ENCODE data around the gene CCDC69. TPM values are rescaled to one million over a fixed set of nuclear protein-coding genes. Genes with fewer than 3 reads are reported as not detected.

The CCDC69 gene
- total RNA-seq, 1 donor from 2014 or later = 79.0 TPM

GRCh38 chr5:151144275-151144674, 79.6 kb downstream of the CCDC69 start:
- no peak overlapping the region for H3K4me3 ChIP-seq
- no peaks in the 10 kb centered on the region for H3K9me3 ChIP-seq
- no peak overlapping the region for H3K27ac ChIP-seq
- no peaks in the 10 kb centered on the region for H3K27me3 ChIP-seq (ENCODE audit: low read depth)
- ATAC-seq = no peak
- H3K36me3 ChIP-seq = peaks cover 61% of the 10 kb centered on the region
- intact Hi-C loops (cut with DNase I) = no loop called here
- no peak for DNase-seq
- peaks cover 44% of the 10 kb centered on the region for H3K4me1 ChIP-seq
- TF ChIP-seq, protein P1, sequence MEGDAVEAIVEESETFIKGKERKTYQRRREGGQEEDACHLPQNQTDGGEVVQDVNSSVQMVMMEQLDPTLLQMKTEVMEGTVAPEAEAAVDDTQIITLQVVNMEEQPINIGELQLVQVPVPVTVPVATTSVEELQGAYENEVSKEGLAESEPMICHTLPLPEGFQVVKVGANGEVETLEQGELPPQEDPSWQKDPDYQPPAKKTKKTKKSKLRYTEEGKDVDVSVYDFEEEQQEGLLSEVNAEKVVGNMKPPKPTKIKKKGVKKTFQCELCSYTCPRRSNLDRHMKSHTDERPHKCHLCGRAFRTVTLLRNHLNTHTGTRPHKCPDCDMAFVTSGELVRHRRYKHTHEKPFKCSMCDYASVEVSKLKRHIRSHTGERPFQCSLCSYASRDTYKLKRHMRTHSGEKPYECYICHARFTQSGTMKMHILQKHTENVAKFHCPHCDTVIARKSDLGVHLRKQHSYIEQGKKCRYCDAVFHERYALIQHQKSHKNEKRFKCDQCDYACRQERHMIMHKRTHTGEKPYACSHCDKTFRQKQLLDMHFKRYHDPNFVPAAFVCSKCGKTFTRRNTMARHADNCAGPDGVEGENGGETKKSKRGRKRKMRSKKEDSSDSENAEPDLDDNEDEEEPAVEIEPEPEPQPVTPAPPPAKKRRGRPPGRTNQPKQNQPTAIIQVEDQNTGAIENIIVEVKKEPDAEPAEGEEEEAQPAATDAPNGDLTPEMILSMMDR (IDR thresholded peaks at IDR 0.05) = no peak

DNA sequence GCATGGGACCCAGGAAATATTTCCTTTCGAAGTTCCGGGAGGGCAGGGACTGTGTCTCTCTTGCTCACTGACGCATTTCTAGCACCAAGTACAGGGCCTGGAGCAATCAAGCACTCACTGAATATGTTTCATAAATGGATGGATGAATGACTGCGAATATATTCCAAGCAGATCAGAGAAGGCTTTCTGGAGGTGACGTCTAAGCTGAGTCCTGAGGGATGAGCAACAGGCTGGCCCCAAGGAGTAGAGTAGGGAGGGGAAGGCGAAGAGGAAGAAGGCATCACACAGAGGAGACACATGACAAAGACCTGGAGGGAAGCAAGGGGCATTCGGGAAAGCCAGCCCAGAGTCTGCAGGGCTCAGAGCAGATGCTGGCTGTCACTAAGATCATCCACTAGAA, 80.2 kb downstream of the CCDC69 start:
- no peak for ATAC-seq
- H3K36me3 ChIP-seq = peaks cover 68% of the 10 kb centered on the region
- TF ChIP-seq, protein P1 (IDR thresholded peaks at IDR 0.05) = no peak

GRCh38 chr5:151142933-151143332, 81.0 kb downstream of the CCDC69 start:
- Histone ChIP-seq H3K4me1 (peaks cover 35% of the 10 kb centered on the region), H3K27me3 (ENCODE audit: low read depth) (no peaks in the 10 kb centered on the region), H3K4me3 (no peak overlapping the region), H3K27ac (no peak overlapping the region), H3K9me3 (no peaks in the 10 kb centered on the region), H3K36me3 (peaks cover 75% of the 10 kb centered on the region)
- DNase-seq = no peak
- TF ChIP-seq, protein P1 (IDR thresholded peaks at IDR 0.05) = no peak
- ATAC-seq = no peak
- intact Hi-C loops (cut with DNase I) = no loop called here

More for the DNA sequence above, 80.2 kb downstream of the CCDC69 start:
- no peak overlapping the region for H3K4me3 ChIP-seq
- intact Hi-C loops (cut with DNase I) = no loop called here
- H3K27me3 ChIP-seq (ENCODE audit: low read depth) = no peaks in the 10 kb centered on the region
- H3K9me3 ChIP-seq = no peaks in the 10 kb centered on the region
- no peak overlapping the region for H3K27ac ChIP-seq
- peaks cover 40% of the 10 kb centered on the region for H3K4me1 ChIP-seq
- no peak for DNase-seq

GRCh38 chr5:151141535-151141934, 82.4 kb downstream of the CCDC69 start:
- H3K4me1 ChIP-seq = peaks cover 30% of the 10 kb centered on the region
- no peak for DNase-seq
- no peak overlapping the region for H3K27ac ChIP-seq
- ATAC-seq = peak in 1 of 2 donors; percentile 25
- TF ChIP-seq, protein P1 (IDR thresholded peaks at IDR 0.05) = no peak
- intact Hi-C loops (cut with DNase I) = no loop called here
- peaks cover 79% of the 10 kb centered on the region for H3K36me3 ChIP-seq
- H3K4me3 ChIP-seq = no peak overlapping the region
- no peaks in the 10 kb centered on the region for H3K27me3 ChIP-seq (ENCODE audit: low read depth)
- no peaks in the 10 kb centered on the region for H3K9me3 ChIP-seq

- Histone ChIP-seq H3K4me1 (peaks cover 24% of the 10 kb centered on the region), H3K36me3 (peaks cover 82% of the 10 kb centered on the region), H3K4me3 (no peak overlapping the region), H3K27ac (no peak overlapping the region), H3K9me3 (no peaks in the 10 kb centered on the region), H3K27me3 (ENCODE audit: low read depth) (no peaks in the 10 kb centered on the region)
- DNase-seq (no peak), ATAC-seq (no peak)
- TF ChIP-seq, protein P1 (IDR thresholded peaks at IDR 0.05) = no peak
- intact Hi-C loops (cut with DNase I) = no loop called here
Measured at GRCh38 chr5:151140686-151141459, 83.0 kb downstream of the CCDC69 start.
